Fibroblast of lung (primary cell): ENCODE results near the gene RASGRF2.

ENCODE experiments used
- CTCF ChIP-seq, 2 donors: IDR thresholded peaks in 1 of 2; conservative IDR thresholded peaks in 1 of 2; 1 replicate in 1 of 2; 2 replicates in 1 of 2; pipeline ENCODE4 v1.5.1; 2011 to 2012; ENCODE audit warnings: low read length in 2 of 2, control low read depth in 1 of 2, inconsistent platforms in 1 of 2, low read depth in 1 of 2, mild to moderate bottlenecking in 1 of 2
- EZH2 ChIP-seq: IDR thresholded peaks from 2 replicates; pipeline ENCODE4 v1.5.1; 2012; ENCODE audit warnings: low read length, control low read depth, mild to moderate bottlenecking; ENCODE audit errors: missing control alignments

- TF ChIP-seq CTCF (conservative IDR thresholded peaks at IDR 0.05 in 1 of 2, IDR thresholded peaks at IDR 0.05 in 1 of 2; ENCODE audit: low read depth in 1 of 2, low read length in 2 of 2) (no peak), EZH2 (no peak)
Observed at GRCh38 chr5:81219389-81219788, 259.2 kb downstream of the RASGRF2 start.
